ENCODE data around the gene TNRC6A.
"Not testable (repeated sequence)": the region's sequence is repeated elsewhere in the genome, so short reads cannot be mapped to it uniquely, and the experiment has no call there.

The TNRC6A gene

GRCh38 chr16:24819462-24820040, 90.1 kb downstream of the TNRC6A start:
- no peak for DNase-seq

GRCh38 chr16:24820522-24820921, 91.1 kb downstream of the TNRC6A start:
- DNase-seq: no peak

GRCh38 chr16:24821129-24821528, 91.7 kb downstream of the TNRC6A start:
- DNase-seq: no peak

- no peak for DNase-seq
Measured at GRCh38 chr16:24822542-24822941, 93.1 kb downstream of the TNRC6A start.

- DNase-seq: no peak
Measured at GRCh38 chr16:24822974-24823373, 93.5 kb downstream of the TNRC6A start.

- DNase-seq: no peak
Measured at GRCh38 chr16:24825696-24826095, 96.2 kb downstream of the TNRC6A start.

GRCh38 chr16:24826096-24826690, 96.7 kb downstream of the TNRC6A start:
- no peak for DNase-seq

- DNase-seq: no peak
Measured at GRCh38 chr16:24826817-24827566, 97.5 kb downstream of the TNRC6A start.

- DNase-seq: no peak
Measured at GRCh38 chr16:24829153-24829552, 99.7 kb downstream of the TNRC6A start.

- DNase-seq: no peak
Measured at GRCh38 chr16:24833352-24833751, 103.9 kb downstream of the TNRC6A start.

- no peak for DNase-seq
Measured at GRCh38 chr16:24834459-24835335, 105.2 kb downstream of the TNRC6A start.

GRCh38 chr16:24836836-24837235, 107.4 kb downstream of the TNRC6A start:
- no peak for DNase-seq

GRCh38 chr16:24837969-24838368, 108.5 kb downstream of the TNRC6A start:
- no peak for DNase-seq

GRCh38 chr16:24838554-24839266, 109.3 kb downstream of the TNRC6A start:
- DNase-seq: no peak

- no peak for DNase-seq
Measured at GRCh38 chr16:24839347-24839972, 110.0 kb downstream of the TNRC6A start.

- no peak for DNase-seq
Measured at GRCh38 chr16:24841291-24841690, 111.8 kb downstream of the TNRC6A start.

- DNase-seq: no peak
Measured at GRCh38 chr16:24844101-24845030, 114.9 kb downstream of the TNRC6A start.

GRCh38 chr16:24845031-24845365, 115.5 kb downstream of the TNRC6A start:
- not testable (repeated sequence) for DNase-seq

- no peak for DNase-seq
Measured at GRCh38 chr16:24845726-24846547, 116.5 kb downstream of the TNRC6A start, which contains the start of gene SLC5A11. Gene SLC5A11, plus strand, starts transcription at chr16:24845963. Its CDS starts 12,681 bp downstream, at chr16:24858644.
